HEK293 (cell line): ENCODE results near the gene RYR2.

Experiments used
- CTCF ChIA-PET: fragments of 350-600 bp; formaldehyde crosslinking; extraction: SDS; loops from one replicate; lab custom pipeline; 2021; ENCODE audit warnings: antibody characterized with exemption; lab: Yijun Ruan, JAX
- POLR2A ChIA-PET: fragments of 300-600 bp; formaldehyde crosslinking; extraction: SDS; loops from one replicate; lab custom pipeline; 2020; ENCODE audit warnings: antibody characterized with exemption, inconsistent platforms; lab: Yijun Ruan, JAX
- H3K27ac ChIP-seq: fragments of 200-500 bp; sonication (Bioruptor generic); 2 replicates; pipeline ENCODE4 v1.5.1; 2014; ENCODE audit warnings: low read depth, low read length, control low read depth, inconsistent platforms; ENCODE audit errors: extremely low read depth
- H3K36me3 ChIP-seq, 2 experiments: fragments of 200-500 bp in 1 of 2; sonication (Bioruptor generic) in 1 of 2; 1 replicate in 1 of 2; 2 replicates in 1 of 2; pipeline ENCODE4 v1.5.1; 2014 to 2017; ENCODE audit warnings: inconsistent platforms in 2 of 2, low read length in 2 of 2; ENCODE audit not compliant: control insufficient read depth in 2 of 2, insufficient read depth in 1 of 2
- H3K4me1 ChIP-seq: fragments of 200-500 bp; sonication (Bioruptor generic); 2 replicates; pipeline ENCODE4 v1.5.1; 2014; ENCODE audit warnings: mild to moderate bottlenecking, low read length, inconsistent platforms; ENCODE audit not compliant: control insufficient read depth, insufficient read depth
- H3K4me3 ChIP-seq: 2 replicates; pipeline ENCODE4 v1.5.1; 2011; ENCODE audit warnings: low read depth, mild to moderate bottlenecking, control low read depth, low read length, moderate library complexity
- H3K9me3 ChIP-seq: fragments of 200-500 bp; sonication (Bioruptor generic); 2 replicates; pipeline ENCODE4 v1.5.1; 2014; ENCODE audit warnings: low read depth, low read length, inconsistent platforms; ENCODE audit not compliant: control insufficient read depth, insufficient read depth
- HOXD13 ChIP-seq: sonication (generic); formaldehyde crosslinking; IDR thresholded peaks from 2 replicates; pipeline ENCODE4 v1.8.0; 2022; ENCODE audit warnings: missing genetic modification reagents, borderline replicate concordance
- KLF9 ChIP-seq: fragments of 450-650 bp; formaldehyde crosslinking; IDR thresholded peaks from 2 replicates; pipeline ENCODE4 v1.5.1; 2016; ENCODE audit warnings: missing biosample characterization, missing genetic modification characterization, low read depth
- SALL2 ChIP-seq: fragments of 450-650 bp; formaldehyde crosslinking; IDR thresholded peaks from 2 replicates; pipeline ENCODE4 v1.5.0; 2017; ENCODE audit warnings: missing biosample characterization, mild to moderate bottlenecking, missing genetic modification characterization, borderline replicate concordance
- SCRT2 ChIP-seq: fragments of 450-650 bp; formaldehyde crosslinking; IDR thresholded peaks from 2 replicates; pipeline ENCODE4 v1.5.1; 2016; ENCODE audit warnings: missing biosample characterization, missing genetic modification characterization
- ZBTB17 ChIP-seq: fragments of 450-650 bp; formaldehyde crosslinking; IDR thresholded peaks from 2 replicates; pipeline ENCODE4 v1.5.1; 2016; ENCODE audit warnings: missing biosample characterization, missing genetic modification characterization
- ZFP3 ChIP-seq: fragments of 450-650 bp; formaldehyde crosslinking; IDR thresholded peaks from 2 replicates; pipeline ENCODE4 v1.5.1; 2016; ENCODE audit warnings: low read depth, missing biosample characterization, missing genetic modification characterization
- ZNF274 ChIP-seq, 2 experiments: fragments of 200-500 bp in 1 of 2; fragments of 450-650 bp in 1 of 2; sonication (Bioruptor generic) in 1 of 2; formaldehyde crosslinking in 1 of 2; IDR thresholded peaks; 2 replicates each; pipeline versions ENCODE4 v1.5.1 to v1.6.1; 2014 to 2016; ENCODE audit warnings: borderline replicate concordance in 1 of 2, inconsistent platforms in 1 of 2, low read length in 1 of 2, missing biosample characterization in 1 of 2, missing genetic modification characterization in 1 of 2
- ZNF416 ChIP-seq: fragments of 450-650 bp; formaldehyde crosslinking; IDR thresholded peaks from 2 replicates; pipeline ENCODE4 v1.5.1; 2016; ENCODE audit warnings: missing biosample characterization, missing genetic modification characterization
- ZNF48 ChIP-seq: fragments of 450-650 bp; formaldehyde crosslinking; IDR thresholded peaks from 2 replicates; pipeline ENCODE4 v1.5.1; 2016; ENCODE audit warnings: missing biosample characterization, missing genetic modification characterization
- ZNF664 ChIP-seq: fragments of 450-650 bp; formaldehyde crosslinking; IDR thresholded peaks from 2 replicates; pipeline ENCODE4 v1.5.1; 2016; ENCODE audit warnings: missing biosample characterization, missing genetic modification characterization
- ZNF792 ChIP-seq: fragments of 450-650 bp; formaldehyde crosslinking; IDR thresholded peaks from 2 replicates; pipeline ENCODE4 v1.5.1; 2016; ENCODE audit warnings: missing biosample characterization, missing genetic modification characterization
- ZSCAN30 ChIP-seq: fragments of 450-650 bp; IDR thresholded peaks from 2 replicates; pipeline ENCODE4 v1.5.1; 2018; ENCODE audit warnings: missing biosample characterization, mild to moderate bottlenecking, missing genetic modification characterization, moderate library complexity
- TF ChIP-seq, protein P1 (sequence below): fragments of 450-650 bp; formaldehyde crosslinking; IDR thresholded peaks from 2 replicates; pipeline ENCODE4 v1.5.1; 2016; ENCODE audit warnings: missing biosample characterization, missing genetic modification characterization, borderline replicate concordance
- TF ChIP-seq, protein P2 (sequence below): fragments of 450-650 bp; formaldehyde crosslinking; IDR thresholded peaks from 2 replicates; pipeline ENCODE4 v1.5.1; 2016; ENCODE audit warnings: missing biosample characterization, missing genetic modification characterization
- TF ChIP-seq, protein P3 (sequence below): fragments of 450-650 bp; formaldehyde crosslinking; IDR thresholded peaks from 2 replicates; pipeline ENCODE4 v1.5.1; 2016; ENCODE audit warnings: missing biosample characterization, missing genetic modification characterization
- TF ChIP-seq, protein P4 (sequence below): fragments of 450-650 bp; formaldehyde crosslinking; IDR thresholded peaks from 2 replicates; pipeline ENCODE4 v1.5.1; 2017; ENCODE audit warnings: missing biosample characterization, missing genetic modification characterization
- TF ChIP-seq, protein P5 (sequence below): fragments of 450-650 bp; formaldehyde crosslinking; IDR thresholded peaks from 2 replicates; pipeline ENCODE4 v1.5.1; 2016; ENCODE audit warnings: missing biosample characterization, missing genetic modification characterization
- TF ChIP-seq, protein P6 (sequence below): fragments of 450-650 bp; formaldehyde crosslinking; IDR thresholded peaks from 2 replicates; pipeline ENCODE4 v1.5.1; 2016; ENCODE audit warnings: missing biosample characterization, missing genetic modification characterization
- TF ChIP-seq, protein P7 (sequence below): fragments of 450-650 bp; formaldehyde crosslinking; IDR thresholded peaks from 2 replicates; pipeline ENCODE4 v1.5.1; 2016; ENCODE audit warnings: missing biosample characterization, missing genetic modification characterization, low read depth

Gene RYR2

DNA sequence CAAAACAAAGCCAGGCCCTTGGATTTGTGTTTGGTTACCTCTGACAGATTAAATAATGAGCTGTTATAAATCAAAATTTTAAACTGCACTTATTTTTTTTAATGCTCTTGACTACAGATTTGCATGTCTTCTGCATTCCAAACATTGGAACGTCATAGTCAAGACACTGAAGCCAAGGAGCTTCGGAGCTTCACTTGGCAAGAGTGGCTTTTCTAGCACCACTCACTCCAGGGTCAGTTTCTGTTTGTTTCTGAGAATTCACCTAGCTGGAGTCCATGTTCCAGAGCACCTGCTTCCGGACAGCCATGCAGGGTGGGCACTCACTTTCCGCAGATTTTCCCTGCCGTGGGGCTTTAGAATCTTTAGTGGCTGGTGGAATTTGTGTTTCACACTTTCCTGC, 645.8 kb downstream of the RYR2 start (continued):
- TF ChIP-seq, protein P1, sequence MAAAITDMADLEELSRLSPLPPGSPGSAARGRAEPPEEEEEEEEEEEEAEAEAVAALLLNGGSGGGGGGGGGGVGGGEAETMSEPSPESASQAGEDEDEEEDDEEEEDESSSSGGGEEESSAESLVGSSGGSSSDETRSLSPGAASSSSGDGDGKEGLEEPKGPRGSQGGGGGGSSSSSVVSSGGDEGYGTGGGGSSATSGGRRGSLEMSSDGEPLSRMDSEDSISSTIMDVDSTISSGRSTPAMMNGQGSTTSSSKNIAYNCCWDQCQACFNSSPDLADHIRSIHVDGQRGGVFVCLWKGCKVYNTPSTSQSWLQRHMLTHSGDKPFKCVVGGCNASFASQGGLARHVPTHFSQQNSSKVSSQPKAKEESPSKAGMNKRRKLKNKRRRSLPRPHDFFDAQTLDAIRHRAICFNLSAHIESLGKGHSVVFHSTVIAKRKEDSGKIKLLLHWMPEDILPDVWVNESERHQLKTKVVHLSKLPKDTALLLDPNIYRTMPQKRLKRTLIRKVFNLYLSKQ, result no peak
- TF ChIP-seq, protein P2, sequence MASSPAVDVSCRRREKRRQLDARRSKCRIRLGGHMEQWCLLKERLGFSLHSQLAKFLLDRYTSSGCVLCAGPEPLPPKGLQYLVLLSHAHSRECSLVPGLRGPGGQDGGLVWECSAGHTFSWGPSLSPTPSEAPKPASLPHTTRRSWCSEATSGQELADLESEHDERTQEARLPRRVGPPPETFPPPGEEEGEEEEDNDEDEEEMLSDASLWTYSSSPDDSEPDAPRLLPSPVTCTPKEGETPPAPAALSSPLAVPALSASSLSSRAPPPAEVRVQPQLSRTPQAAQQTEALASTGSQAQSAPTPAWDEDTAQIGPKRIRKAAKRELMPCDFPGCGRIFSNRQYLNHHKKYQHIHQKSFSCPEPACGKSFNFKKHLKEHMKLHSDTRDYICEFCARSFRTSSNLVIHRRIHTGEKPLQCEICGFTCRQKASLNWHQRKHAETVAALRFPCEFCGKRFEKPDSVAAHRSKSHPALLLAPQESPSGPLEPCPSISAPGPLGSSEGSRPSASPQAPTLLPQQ, result no peak
- TF ChIP-seq, protein P3, sequence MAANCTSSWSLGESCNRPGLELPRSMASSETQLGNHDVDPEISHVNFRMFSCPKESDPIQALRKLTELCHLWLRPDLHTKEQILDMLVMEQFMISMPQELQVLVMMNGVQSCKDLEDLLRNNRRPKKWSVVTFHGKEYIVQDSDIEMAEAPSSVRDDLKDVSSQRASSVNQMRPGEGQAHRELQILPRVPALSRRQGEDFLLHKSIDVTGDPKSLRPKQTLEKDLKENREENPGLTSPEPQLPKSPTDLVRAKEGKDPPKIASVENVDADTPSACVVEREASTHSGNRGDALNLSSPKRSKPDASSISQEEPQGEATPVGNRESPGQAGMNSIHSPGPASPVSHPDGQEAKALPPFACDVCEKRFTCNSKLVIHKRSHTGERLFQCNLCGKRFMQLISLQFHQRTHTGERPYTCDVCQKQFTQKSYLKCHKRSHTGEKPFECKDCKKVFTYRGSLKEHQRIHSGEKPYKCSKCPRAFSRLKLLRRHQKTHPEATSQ, result no peak
- TF ChIP-seq ZFP3 (tag by site-specific recombination) (no peak), ZNF664 (no peak), SALL2 (tag by site-specific recombination) (no peak), HOXD13 (CRISPR knock-in tag) (no peak), ZNF792 (tag by site-specific recombination) (no peak)
- TF ChIP-seq, protein P4, sequence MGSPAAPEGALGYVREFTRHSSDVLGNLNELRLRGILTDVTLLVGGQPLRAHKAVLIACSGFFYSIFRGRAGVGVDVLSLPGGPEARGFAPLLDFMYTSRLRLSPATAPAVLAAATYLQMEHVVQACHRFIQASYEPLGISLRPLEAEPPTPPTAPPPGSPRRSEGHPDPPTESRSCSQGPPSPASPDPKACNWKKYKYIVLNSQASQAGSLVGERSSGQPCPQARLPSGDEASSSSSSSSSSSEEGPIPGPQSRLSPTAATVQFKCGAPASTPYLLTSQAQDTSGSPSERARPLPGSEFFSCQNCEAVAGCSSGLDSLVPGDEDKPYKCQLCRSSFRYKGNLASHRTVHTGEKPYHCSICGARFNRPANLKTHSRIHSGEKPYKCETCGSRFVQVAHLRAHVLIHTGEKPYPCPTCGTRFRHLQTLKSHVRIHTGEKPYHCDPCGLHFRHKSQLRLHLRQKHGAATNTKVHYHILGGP (tag by site-specific recombination), result no peak

DNA sequence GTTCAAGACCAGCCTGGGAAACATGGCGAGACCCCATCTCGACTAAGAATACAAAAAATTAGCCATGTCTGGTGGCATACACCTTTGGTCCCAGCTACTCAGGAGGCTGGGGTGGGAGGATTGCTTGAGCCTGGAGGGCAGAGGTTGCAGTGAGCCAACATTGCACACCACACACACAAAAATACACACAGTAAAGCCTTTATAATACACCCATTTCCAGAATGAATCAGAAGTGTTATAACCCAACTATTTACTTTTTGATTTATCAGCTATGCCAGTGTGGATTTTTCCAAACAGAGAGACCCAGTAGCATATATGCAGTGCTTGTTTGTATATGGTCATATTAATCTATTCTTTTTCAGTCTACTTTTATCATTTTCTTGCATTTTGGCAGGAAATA, 648.7 kb downstream of the RYR2 start:
- Histone ChIP-seq H3K4me3 (no peak overlapping the region), H3K27ac (no peak overlapping the region), H3K36me3 (no peaks in the 10 kb centered on the region), H3K4me1 (peaks cover 11% of the 10 kb centered on the region), H3K9me3 (no peaks in the 10 kb centered on the region)
- ChIA-PET POLR2A (no interaction called here), CTCF (interaction anchor here (0.6 to 1.9 kb wide), 4 partner anchors 18 to 109 kb away, joined by 3 to 4 read pairs (median 4); no protein-coding TSS in a partner anchor)
- no peak for TF ChIP-seq ZNF416 (tag by site-specific recombination)
- TF ChIP-seq, protein P2, result no peak
- no peak for TF ChIP-seq ZBTB17 (tag by site-specific recombination)
- TF ChIP-seq ZSCAN30 (tag by site-specific recombination), result no peak
- TF ChIP-seq, protein P5, sequence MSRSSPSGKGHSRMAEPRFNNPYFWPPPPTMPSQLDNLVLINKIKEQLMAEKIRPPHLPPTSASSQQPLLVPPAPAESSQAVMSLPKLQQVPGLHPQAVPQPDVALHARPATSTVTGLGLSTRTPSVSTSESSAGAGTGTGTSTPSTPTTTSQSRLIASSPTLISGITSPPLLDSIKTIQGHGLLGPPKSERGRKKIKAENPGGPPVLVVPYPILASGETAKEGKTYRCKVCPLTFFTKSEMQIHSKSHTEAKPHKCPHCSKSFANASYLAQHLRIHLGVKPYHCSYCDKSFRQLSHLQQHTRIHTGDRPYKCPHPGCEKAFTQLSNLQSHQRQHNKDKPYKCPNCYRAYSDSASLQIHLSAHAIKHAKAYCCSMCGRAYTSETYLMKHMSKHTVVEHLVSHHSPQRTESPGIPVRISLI (tag by site-specific recombination), result no peak
- TF ChIP-seq, protein P4 (tag by site-specific recombination), result no peak
- TF ChIP-seq ZNF48 (tag by site-specific recombination), result no peak
- TF ChIP-seq SCRT2 (tag by site-specific recombination), result no peak
- no peak for TF ChIP-seq KLF9 (tag by site-specific recombination)
- no peak for TF ChIP-seq ZNF274 (IDR thresholded peaks at IDR 0.05; ENCODE audit: low read length)
- TF ChIP-seq ZNF274 (tag by site-specific recombination; IDR thresholded peaks at IDR 0.05; ENCODE audit: borderline replicate concordance), result no peak
- TF ChIP-seq, protein P6, sequence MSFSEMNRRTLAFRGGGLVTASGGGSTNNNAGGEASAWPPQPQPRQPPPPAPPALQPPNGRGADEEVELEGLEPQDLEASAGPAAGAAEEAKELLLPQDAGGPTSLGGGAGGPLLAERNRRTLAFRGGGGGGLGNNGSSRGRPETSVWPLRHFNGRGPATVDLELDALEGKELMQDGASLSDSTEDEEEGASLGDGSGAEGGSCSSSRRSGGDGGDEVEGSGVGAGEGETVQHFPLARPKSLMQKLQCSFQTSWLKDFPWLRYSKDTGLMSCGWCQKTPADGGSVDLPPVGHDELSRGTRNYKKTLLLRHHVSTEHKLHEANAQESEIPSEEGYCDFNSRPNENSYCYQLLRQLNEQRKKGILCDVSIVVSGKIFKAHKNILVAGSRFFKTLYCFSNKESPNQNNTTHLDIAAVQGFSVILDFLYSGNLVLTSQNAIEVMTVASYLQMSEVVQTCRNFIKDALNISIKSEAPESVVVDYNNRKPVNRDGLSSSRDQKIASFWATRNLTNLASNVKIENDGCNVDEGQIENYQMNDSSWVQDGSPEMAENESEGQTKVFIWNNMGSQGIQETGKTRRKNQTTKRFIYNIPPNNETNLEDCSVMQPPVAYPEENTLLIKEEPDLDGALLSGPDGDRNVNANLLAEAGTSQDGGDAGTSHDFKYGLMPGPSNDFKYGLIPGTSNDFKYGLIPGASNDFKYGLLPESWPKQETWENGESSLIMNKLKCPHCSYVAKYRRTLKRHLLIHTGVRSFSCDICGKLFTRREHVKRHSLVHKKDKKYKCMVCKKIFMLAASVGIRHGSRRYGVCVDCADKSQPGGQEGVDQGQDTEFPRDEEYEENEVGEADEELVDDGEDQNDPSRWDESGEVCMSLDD (tag by site-specific recombination), result no peak
- TF ChIP-seq, protein P7, sequence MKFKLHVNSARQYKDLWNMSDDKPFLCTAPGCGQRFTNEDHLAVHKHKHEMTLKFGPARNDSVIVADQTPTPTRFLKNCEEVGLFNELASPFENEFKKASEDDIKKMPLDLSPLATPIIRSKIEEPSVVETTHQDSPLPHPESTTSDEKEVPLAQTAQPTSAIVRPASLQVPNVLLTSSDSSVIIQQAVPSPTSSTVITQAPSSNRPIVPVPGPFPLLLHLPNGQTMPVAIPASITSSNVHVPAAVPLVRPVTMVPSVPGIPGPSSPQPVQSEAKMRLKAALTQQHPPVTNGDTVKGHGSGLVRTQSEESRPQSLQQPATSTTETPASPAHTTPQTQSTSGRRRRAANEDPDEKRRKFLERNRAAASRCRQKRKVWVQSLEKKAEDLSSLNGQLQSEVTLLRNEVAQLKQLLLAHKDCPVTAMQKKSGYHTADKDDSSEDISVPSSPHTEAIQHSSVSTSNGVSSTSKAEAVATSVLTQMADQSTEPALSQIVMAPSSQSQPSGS (tag by site-specific recombination), result no peak
